Ovary (tissue), 9 donors: ENCODE data around the gene ARHGAP19. TPM values are rescaled to one million over a fixed set of nuclear protein-coding genes. Genes with fewer than 3 reads are reported as not detected.
A peak's percentile ranks its signal among the peaks of the same experiment; 100 is the strongest.

Experiments
- DNase-seq, 5 donors: peaks; one replicate each; pipeline ENCODE4 v3.0.0-alpha.2; 2019 to 2020
- H3K27ac ChIP-seq, 2 donors: fragments of 200-600 bp; one replicate each; pipeline versions ENCODE4 v1.5.1 to v1.8.0; 2019 to 2022
- H3K27me3 ChIP-seq: fragments of 200-600 bp; one replicate; pipeline ENCODE4 v1.8.0; 2022
- H3K36me3 ChIP-seq: fragments of 200-600 bp; sonication (generic); one replicate; pipeline ENCODE4 v1.5.1; 2019
- H3K4me1 ChIP-seq: one replicate; pipeline ENCODE4 v1.8.1; 2013; ENCODE audit warnings: mild to moderate bottlenecking, moderate library complexity; ENCODE audit not compliant: insufficient read depth
- H3K4me3 ChIP-seq: fragments of 200-600 bp; sonication (generic); one replicate; pipeline ENCODE4 v1.5.1; 2017
- H3K9me3 ChIP-seq, 2 donors: fragments of 200-600 bp in 1 of 2; sonication (generic) in 1 of 2; one replicate each; pipeline versions ENCODE4 v1.5.1 to v1.8.1; 2013 to 2019; ENCODE audit warnings: mild to moderate bottlenecking in 1 of 2, moderate library complexity in 1 of 2
- EP300 ChIP-seq: sonication (generic); formaldehyde crosslinking; IDR thresholded peaks from one replicate; pipeline ENCODE4 v1.6.1; 2017; ENCODE audit warnings: antibody characterized with exemption
- POLR2A ChIP-seq: fragments of 450-650 bp; IDR thresholded peaks from one replicate; pipeline ENCODE4 v1.6.1; 2017; ENCODE audit warnings: antibody characterized with exemption, mild to moderate bottlenecking, moderate library complexity
- WGBS, 3 donors: extraction: QIAGEN DNeasy Blood & Tissue Kit in 1 of 3; methylation state at CpG; one replicate each; pipeline versions ENCODE4 v1.1.5 to v1.1.7; 2013 to 2017; 5-methylcytosine and 5-hydroxymethylcytosine counted together
- intact Hi-C, 4 donors: fragments of 100-400 bp; cut with DNase I; formaldehyde crosslinking; loops; one replicate each; pipeline versions ENCODE4 v1.11.0 to v1.15.1; 2022 to 2023
- polyA plus RNA-seq, 2 donors: library from polyadenylated mRNA; stranded (reverse); fragments of 200-250 nt in 1 of 2; fragments of 350-450 nt in 1 of 2; fragmentation: Illumina TruSeq in 1 of 2; extraction: RNeasy Lipid Tissue Mini Kit (QIAGEN cat#74804) in 1 of 2; gene quantifications; one replicate each; pipeline ENCODE4 v1.2.3, GENCODE V29; 2013 to 2014
- total RNA-seq, 7 donors: library from RNA; depleted of rRNA in 2 of 7; stranded (reverse); fragments of >200 nt in 2 of 7; fragmentation: NEBNext Ultra II Directional in 3 of 7; extraction: Animal tissue kit (Norgen Biotek cat#: 25700) in 3 of 7; gene quantifications; one replicate each; pipeline versions ENCODE4 v1.1.0 to v1.2.4, GENCODE V29; 2016 to 2023
- TF ChIP-seq, protein P1 (sequence below), 3 donors: fragments of 450-650 bp in 2 of 3; fragments of 200-600 bp in 1 of 3; IDR thresholded peaks; one replicate each; pipeline versions ENCODE4 v1.5.1 to v1.8.0; 2016 to 2022; ENCODE audit warnings: antibody characterized with exemption in 3 of 3, mild to moderate bottlenecking in 1 of 3
- donor health status: DM: no; HTN: no; CAD: no; lungs with moderate emphysema.
- donor health status: DM: no; HTN: no; CAD: no.
- donor health status: Bipolar disorder and iron deficiency.
- donor health status: DM: yes; HTN: yes; CAD: no.
- donor health status: DM: no; HTN: no; CAD: no.
- donor health status: DM: yes; HTN: yes; CAD: no.

Gene ARHGAP19
- total and polyA plus RNA-seq, 9 donors = 6.7 to 18.1 (median 13.5) TPM

GRCh38 chr10:97183314-97183713 is 109.1 kb downstream of the ARHGAP19 start:
- intact Hi-C loops = no loop called here
- WGBS, 3 donors = 86 to 97% (median 95%) methylated on average over 3 of the region's 3 CpGs

DNA sequence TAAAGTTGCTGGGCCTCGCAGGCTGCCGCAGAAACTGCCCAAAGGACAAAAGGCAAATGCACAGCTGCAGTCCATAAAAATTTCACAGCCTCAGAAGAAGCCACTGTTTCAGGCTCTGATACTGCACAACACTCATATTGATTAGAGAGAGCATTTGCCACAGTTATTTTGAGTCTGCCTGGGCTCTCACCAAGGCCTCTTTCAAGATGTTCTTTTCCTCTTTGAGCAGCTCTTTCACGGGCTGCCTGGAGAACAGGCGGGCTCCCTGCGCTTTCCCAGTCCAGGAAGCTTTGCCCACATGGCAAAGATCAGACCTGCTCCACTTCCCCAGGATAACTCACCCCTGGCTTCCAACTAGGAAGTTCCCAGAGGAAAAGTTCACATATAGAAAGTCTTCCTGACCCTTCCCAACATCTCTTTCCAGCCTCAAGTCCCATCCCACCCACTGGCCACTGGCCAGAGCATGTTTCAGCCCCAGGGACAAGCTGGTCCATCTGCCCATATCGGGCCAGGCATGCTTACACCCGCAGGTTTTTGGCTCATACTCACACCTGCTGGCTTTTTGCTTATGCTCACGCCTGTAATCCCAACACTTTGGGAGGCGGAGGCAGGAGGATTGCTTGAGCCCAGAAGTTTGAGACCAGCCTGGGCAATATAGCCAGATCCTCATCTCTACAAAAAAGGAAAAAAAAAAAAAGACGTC is 110.0 kb downstream of the ARHGAP19 start:
- Histone ChIP-seq H3K27ac (no peak overlapping the region), H3K4me3 (no peak overlapping the region), H3K9me3 (no peaks in the 10 kb centered on the region), H3K27me3 (peaks cover 4% of the 10 kb centered on the region), H3K36me3 (no peaks in the 10 kb centered on the region), H3K4me1 (peaks cover 1% of the 10 kb centered on the region)
- DNase-seq = no peak
- intact Hi-C loops = no loop called here
- 83 to 88% (median 87%) methylated on average over 10 of the region's 10 CpGs for WGBS, 3 donors
- TF ChIP-seq EP300 (no peak), POLR2A (no peak)
- TF ChIP-seq, protein P1, sequence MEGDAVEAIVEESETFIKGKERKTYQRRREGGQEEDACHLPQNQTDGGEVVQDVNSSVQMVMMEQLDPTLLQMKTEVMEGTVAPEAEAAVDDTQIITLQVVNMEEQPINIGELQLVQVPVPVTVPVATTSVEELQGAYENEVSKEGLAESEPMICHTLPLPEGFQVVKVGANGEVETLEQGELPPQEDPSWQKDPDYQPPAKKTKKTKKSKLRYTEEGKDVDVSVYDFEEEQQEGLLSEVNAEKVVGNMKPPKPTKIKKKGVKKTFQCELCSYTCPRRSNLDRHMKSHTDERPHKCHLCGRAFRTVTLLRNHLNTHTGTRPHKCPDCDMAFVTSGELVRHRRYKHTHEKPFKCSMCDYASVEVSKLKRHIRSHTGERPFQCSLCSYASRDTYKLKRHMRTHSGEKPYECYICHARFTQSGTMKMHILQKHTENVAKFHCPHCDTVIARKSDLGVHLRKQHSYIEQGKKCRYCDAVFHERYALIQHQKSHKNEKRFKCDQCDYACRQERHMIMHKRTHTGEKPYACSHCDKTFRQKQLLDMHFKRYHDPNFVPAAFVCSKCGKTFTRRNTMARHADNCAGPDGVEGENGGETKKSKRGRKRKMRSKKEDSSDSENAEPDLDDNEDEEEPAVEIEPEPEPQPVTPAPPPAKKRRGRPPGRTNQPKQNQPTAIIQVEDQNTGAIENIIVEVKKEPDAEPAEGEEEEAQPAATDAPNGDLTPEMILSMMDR (IDR thresholded peaks at IDR 0.05) = no peak

More at GRCh38 chr10:97183314-97183713, 109.1 kb downstream of the ARHGAP19 start:
- no peak for DNase-seq
- Histone ChIP-seq H3K27ac (no peak overlapping the region), H3K27me3 (peaks cover 4% of the 10 kb centered on the region), H3K4me3 (no peak overlapping the region), H3K9me3 (no peaks in the 10 kb centered on the region), H3K4me1 (peaks cover 1% of the 10 kb centered on the region), H3K36me3 (no peaks in the 10 kb centered on the region)
- TF ChIP-seq EP300 = no peak
- TF ChIP-seq, protein P1 (IDR thresholded peaks at IDR 0.05) = no peak
- no peak for TF ChIP-seq POLR2A

GRCh38 chr10:97180986-97181385 is 111.5 kb downstream of the ARHGAP19 start:
- Histone ChIP-seq H3K36me3 (no peaks in the 10 kb centered on the region), H3K4me3 (no peak overlapping the region), H3K27ac (no peak overlapping the region), H3K9me3 (no peaks in the 10 kb centered on the region), H3K27me3 (peaks cover 4% of the 10 kb centered on the region), H3K4me1 (peaks cover 1% of the 10 kb centered on the region)
- intact Hi-C loops = no loop called here
- peak in 1 of 5 donors; percentile 23 for DNase-seq
- TF ChIP-seq, protein P1 (IDR thresholded peaks at IDR 0.05) = no peak
- no peak for TF ChIP-seq EP300
- no peak for TF ChIP-seq POLR2A
- WGBS, 3 donors = 89 to 91% (median 90%) methylated on average over 10 of the region's 10 CpGs

GRCh38 chr10:97180363-97180755 is 112.1 kb downstream of the ARHGAP19 start:
- Histone ChIP-seq H3K9me3 (no peaks in the 10 kb centered on the region), H3K27ac (no peak overlapping the region), H3K36me3 (no peaks in the 10 kb centered on the region), H3K4me3 (no peak overlapping the region), H3K27me3 (peaks cover under 1% of the 10 kb centered on the region), H3K4me1 (no peaks in the 10 kb centered on the region)
- 77 to 80% (median 78%) methylated on average over 8 of the region's 8 CpGs for WGBS, 3 donors
- intact Hi-C loops = no loop called here
- TF ChIP-seq, protein P1 (IDR thresholded peaks at IDR 0.05) = no peak
- TF ChIP-seq EP300 (no peak), POLR2A (no peak)
- peak in 1 of 5 donors; percentile 6 for DNase-seq
